Gastrocnemius medialis (tissue), 4 donors: ENCODE data around the gene STIM1. TPM values are rescaled to one million over a fixed set of nuclear protein-coding genes. Genes with fewer than 3 reads are reported as not detected.

ENCODE experiments used
- ATAC-seq, 2 donors: fragments of 150-250 bp; one replicate each; pipeline ENCODE4 v1.9.1; 2016
- DNase-seq, 2 donors: peaks; one replicate each; pipeline ENCODE4 v3.0.0-alpha.2; 2019
- H3K27ac ChIP-seq, 4 donors: fragments of 200-600 bp; sonication (generic); 1 replicate in 1 of 4; 2 replicates in 3 of 4; pipeline ENCODE4 v1.5.1; 2016 to 2018; ENCODE audit warnings: mild to moderate bottlenecking in 2 of 4, moderate library complexity in 1 of 4
- H3K27me3 ChIP-seq, 3 donors: fragments of 200-600 bp; sonication (generic) in 2 of 3; 1 replicate in 1 of 3; 2 replicates in 2 of 3; pipeline versions ENCODE4 v1.5.1 to v1.6.0; 2016 to 2019; ENCODE audit warnings: mild to moderate bottlenecking in 1 of 3, moderate library complexity in 1 of 3
- H3K36me3 ChIP-seq, 2 donors: fragments of 200-600 bp; sonication (generic) in 1 of 2; one replicate each; pipeline ENCODE4 v1.5.1; 2017 to 2018
- H3K4me1 ChIP-seq, 2 donors: fragments of 200-600 bp; sonication (generic) in 1 of 2; one replicate each; pipeline ENCODE4 v1.5.1; 2016 to 2017; ENCODE audit warnings: mild to moderate bottlenecking in 2 of 2
- H3K4me3 ChIP-seq, 4 donors: fragments of 200-600 bp; sonication (generic) in 3 of 4; 1 replicate in 1 of 4; 2 replicates in 3 of 4; pipeline ENCODE4 v1.5.1; 2016 to 2019; ENCODE audit warnings: mild to moderate bottlenecking in 2 of 4
- H3K9me3 ChIP-seq, 3 donors: fragments of 200-600 bp; sonication (generic) in 2 of 3; 1 replicate in 1 of 3; 2 replicates in 2 of 3; pipeline ENCODE4 v1.5.1; 2016 to 2019
- CTCF ChIP-seq, 5 experiments: fragments of 450-650 bp in 3 of 5; fragments of 200-600 bp in 2 of 5; sonication (generic) in 2 of 5; IDR thresholded peaks in 4 of 5; conservative IDR thresholded peaks in 1 of 5; 1 replicate in 4 of 5; 2 replicates in 1 of 5; pipeline ENCODE4 v1.5.1; 2016 to 2019; ENCODE audit warnings: antibody characterized with exemption in 5 of 5, mild to moderate bottlenecking in 3 of 5, moderate library complexity in 3 of 5
- POLR2A ChIP-seq, 2 donors: fragments of 450-650 bp; IDR thresholded peaks; one replicate each; pipeline ENCODE4 v1.6.1; 2017; ENCODE audit warnings: antibody characterized with exemption in 2 of 2, mild to moderate bottlenecking in 2 of 2, moderate library complexity in 2 of 2
- in situ Hi-C, 4 donors: fragments of 200-750 bp; cut with MboI; loops; one replicate each; pipeline versions ENCODE4 v1.15.0 to v1.8.0; 2017; ENCODE audit warnings: low sequenced_read_pairs in 4 of 4
- intact Hi-C: fragments of 100-400 bp; cut with DNase I; formaldehyde crosslinking; loops from one replicate; pipeline ENCODE4 v1.15.1; 2023; ENCODE audit warnings: low total_unique reads
- total RNA-seq, 4 donors: library from RNA; depleted of rRNA; stranded (reverse); fragments of >200 nt; gene quantifications; one replicate each; pipeline versions ENCODE4 v1.1.0 to v1.2.3, GENCODE V29; 2016

The STIM1 gene
- total RNA-seq, 4 donors from 2014 or later = 45.9 to 132 (median 87.3) TPM

DNA sequence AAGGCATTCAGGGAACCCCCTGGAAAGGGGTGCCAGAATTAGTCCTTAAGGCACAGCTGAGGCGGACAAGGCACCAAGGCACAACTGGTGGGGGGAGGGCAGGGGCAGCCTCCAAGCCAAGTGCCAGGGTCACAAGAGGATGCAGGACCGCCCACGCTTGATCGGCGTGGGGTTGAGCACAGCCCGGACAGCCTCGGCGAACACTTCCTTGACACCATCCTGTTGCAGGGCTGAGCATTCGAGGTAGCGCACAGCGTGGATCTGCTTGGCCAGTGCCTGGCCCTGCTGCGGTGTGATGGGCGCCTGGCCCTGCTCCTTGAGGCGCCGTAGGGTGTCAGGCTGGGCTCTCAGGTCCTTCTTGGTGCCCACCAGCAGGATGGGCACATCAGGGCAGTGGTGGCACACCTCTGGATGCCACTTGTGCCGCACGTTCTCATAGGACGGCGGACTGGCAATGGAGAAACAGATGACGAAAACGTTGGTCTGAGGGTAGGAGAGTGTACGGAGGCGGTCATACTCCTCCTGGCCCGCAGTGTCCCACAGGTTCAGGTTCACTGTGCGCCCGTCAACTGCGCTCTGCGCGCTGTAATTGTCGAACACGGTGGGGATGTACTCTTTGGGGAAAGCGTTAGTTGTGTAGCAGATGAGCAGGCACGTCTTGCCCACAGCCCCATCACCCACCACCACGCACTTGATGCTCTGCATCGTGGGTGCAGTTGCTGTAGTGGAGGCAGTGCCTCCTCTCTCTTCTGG is 27.9 kb upstream of the STIM1 start:
- H3K27me3 ChIP-seq = no peaks in the 10 kb centered on the region
- H3K4me1 ChIP-seq = peaks cover 0 to 7% of the 10 kb centered on the region in 2 donors
- H3K36me3 ChIP-seq = peaks cover 0 to 29% of the 10 kb centered on the region in 2 donors
- no peaks in the 10 kb centered on the region for H3K9me3 ChIP-seq
- intact Hi-C loops (no loop called here), in situ Hi-C loops (loop anchor here in 3 of 4 donors (25.0 kb wide), 2 partner anchors 365 to 785 kb away; partner anchors contain the start of gene TRIM68 (in 1 of the 3))
- no peak overlapping the region for H3K27ac ChIP-seq
- no peak for DNase-seq
- TF ChIP-seq POLR2A (IDR thresholded peaks at IDR 0.05) = no peak
- no peak for TF ChIP-seq CTCF (IDR thresholded peaks at IDR 0.05 in 4 of 5, conservative IDR thresholded peaks at IDR 0.05 in 1 of 5)
- no peak overlapping the region for H3K4me3 ChIP-seq
- no peak for ATAC-seq

DNA sequence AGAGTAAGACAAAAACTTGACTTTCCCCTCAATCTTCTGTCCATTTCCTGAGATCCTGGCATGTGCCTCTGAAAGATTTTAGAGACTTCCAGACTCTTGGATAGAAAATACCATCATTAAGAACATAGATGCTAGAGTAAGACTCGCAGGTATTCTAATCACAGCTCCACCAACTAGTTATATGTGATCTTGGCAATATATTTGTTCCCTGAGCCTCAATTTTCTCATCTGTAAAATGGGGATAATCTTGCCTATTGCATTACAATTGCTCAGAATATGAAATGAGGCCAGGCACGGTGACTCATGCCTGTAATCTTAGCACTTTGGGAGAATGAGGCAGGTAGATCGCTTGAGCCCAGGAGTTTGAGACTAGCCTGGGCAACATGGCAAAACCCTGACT is 25.4 kb upstream of the STIM1 start:
- intact Hi-C loops (no loop called here), in situ Hi-C loops (loop anchor here in 3 of 4 donors (25.0 kb wide), 2 partner anchors 368 to 782 kb away; partner anchors contain the start of gene TRIM68 (in 1 of the 3))
- Histone ChIP-seq H3K4me3 (no peak overlapping the region), H3K36me3 (peaks cover 0 to 29% of the 10 kb centered on the region in 2 donors), H3K27ac (no peak overlapping the region), H3K9me3 (no peaks in the 10 kb centered on the region), H3K4me1 (peaks cover 7 to 16% of the 10 kb centered on the region in 2 donors), H3K27me3 (no peaks in the 10 kb centered on the region)
- no peak for DNase-seq
- ATAC-seq = no peak
- TF ChIP-seq POLR2A (IDR thresholded peaks at IDR 0.05) = no peak

DNA sequence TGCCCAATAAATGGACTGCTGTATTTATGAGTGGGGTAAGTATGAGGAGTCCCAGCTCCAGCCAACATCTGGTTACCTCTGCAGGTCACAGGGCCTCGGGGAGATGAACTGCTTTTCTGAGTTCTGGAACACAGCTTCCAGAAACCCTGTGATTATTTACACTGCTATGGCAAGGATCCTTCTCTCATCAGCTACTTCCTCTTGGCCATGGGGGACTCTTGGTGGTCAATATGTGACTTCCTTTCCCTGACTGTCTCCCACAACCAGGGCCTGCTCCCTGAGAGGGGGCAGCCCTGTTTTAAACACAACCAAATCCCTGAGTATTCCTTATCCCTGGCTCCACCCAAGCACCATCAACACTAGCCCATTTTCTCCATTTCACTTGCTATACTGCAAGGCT is 24.7 kb upstream of the STIM1 start:
- no peak overlapping the region for H3K27ac ChIP-seq

DNA sequence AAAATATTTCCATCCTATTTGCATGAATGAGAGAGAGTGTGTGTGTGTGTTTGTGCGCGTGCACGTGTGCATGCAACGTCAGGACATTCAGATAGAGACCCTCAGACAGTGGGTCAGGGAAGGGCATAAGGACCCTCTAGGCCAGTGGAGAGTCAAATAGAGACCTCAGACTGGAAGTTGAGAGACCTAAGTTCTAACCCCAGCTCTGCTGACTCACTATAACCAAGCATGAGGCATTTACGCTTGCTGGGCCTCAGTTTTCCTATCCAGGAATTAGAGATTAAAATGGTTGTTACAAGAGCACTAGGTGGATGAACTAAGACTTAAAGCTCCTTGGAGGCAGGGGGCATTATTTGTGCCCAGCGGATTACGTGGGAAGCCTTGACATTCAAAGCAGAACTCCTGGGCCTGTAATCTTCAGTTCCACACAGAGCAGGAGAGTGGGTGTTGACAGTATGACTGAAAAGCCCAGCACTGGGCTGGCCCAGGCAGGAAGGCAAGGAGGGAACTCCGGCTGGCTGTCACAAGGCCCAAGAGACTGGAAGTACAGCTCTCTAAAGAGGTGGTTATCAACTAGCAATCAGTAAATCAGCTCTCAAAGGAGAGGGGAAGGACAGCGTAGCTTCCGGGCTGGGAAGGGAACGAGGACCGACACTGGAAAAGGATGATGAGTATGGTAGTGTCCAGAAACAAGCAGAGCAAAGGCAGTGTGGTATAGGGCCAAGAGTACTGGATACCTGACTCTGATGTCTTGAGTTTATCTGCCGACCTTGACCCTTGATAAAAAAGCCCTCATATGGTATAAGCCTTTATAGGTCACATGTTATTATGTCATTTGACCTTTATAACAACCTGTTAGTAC is 23.9 kb upstream of the STIM1 start:
- H3K4me1 ChIP-seq = peaks cover 7 to 22% of the 10 kb centered on the region in 2 donors
- TF ChIP-seq CTCF (IDR thresholded peaks at IDR 0.05 in 4 of 5, conservative IDR thresholded peaks at IDR 0.05 in 1 of 5) = no peak
- TF ChIP-seq POLR2A (IDR thresholded peaks at IDR 0.05) = no peak
- intact Hi-C loops (no loop called here), in situ Hi-C loops (loop anchor here in 3 of 4 donors (25.0 kb wide), 2 partner anchors 369 to 781 kb away; partner anchors contain the start of gene TRIM68 (in 1 of the 3))
- H3K27me3 ChIP-seq = no peaks in the 10 kb centered on the region
- no peak overlapping the region for H3K4me3 ChIP-seq
- DNase-seq = no peak
- no peaks in the 10 kb centered on the region for H3K9me3 ChIP-seq
- H3K27ac ChIP-seq = no peak overlapping the region
- H3K36me3 ChIP-seq = peaks cover 0 to 22% of the 10 kb centered on the region in 2 donors
- ATAC-seq = no peak

More for the DNA sequence above, 24.7 kb upstream of the STIM1 start:
- TF ChIP-seq POLR2A (IDR thresholded peaks at IDR 0.05) = no peak
- no peak for TF ChIP-seq CTCF (IDR thresholded peaks at IDR 0.05 in 4 of 5, conservative IDR thresholded peaks at IDR 0.05 in 1 of 5)
- no peaks in the 10 kb centered on the region for H3K27me3 ChIP-seq
- H3K4me1 ChIP-seq = peaks cover 7 to 22% of the 10 kb centered on the region in 2 donors
- H3K4me3 ChIP-seq = no peak overlapping the region
- no peak for ATAC-seq
- no peak for DNase-seq
- in situ Hi-C loops (loop anchor here in 3 of 4 donors (25.0 kb wide), 2 partner anchors 368 to 782 kb away; partner anchors contain the start of gene TRIM68 (in 1 of the 3)), intact Hi-C loops (no loop called here)
- H3K9me3 ChIP-seq = no peaks in the 10 kb centered on the region
- peaks cover 0 to 29% of the 10 kb centered on the region in 2 donors for H3K36me3 ChIP-seq
